HCT116 (cell line): ENCODE measurements around the gene LCN2.

Experiments
- CBX3 ChIP-seq: IDR thresholded peaks from 2 replicates; pipeline ENCODE4 v1.6.1; 2012; ENCODE audit warnings: low read depth
- CEBPB ChIP-seq: IDR thresholded peaks from 2 replicates; pipeline ENCODE4 v1.6.1; 2012; ENCODE audit warnings: low read depth
- EZH2 ChIP-seq: fragments of 200-600 bp; sonication (generic); IDR thresholded peaks from 2 replicates; pipeline ENCODE4 v1.6.1; 2017; ENCODE audit warnings: antibody characterized with exemption, mixed run types
- POLR2A ChIP-seq: IDR thresholded peaks from 2 replicates; pipeline ENCODE4 v1.7.0; 2011; ENCODE audit warnings: borderline replicate concordance; ENCODE audit not compliant: insufficient read depth, insufficient read length; ENCODE audit errors: extremely low read depth
- POLR2AphosphoS5 ChIP-seq: IDR thresholded peaks from 2 replicates; pipeline ENCODE4 v1.6.1; 2011; ENCODE audit warnings: mild to moderate bottlenecking, low read depth, low read length, moderate library complexity
- SIN3A ChIP-seq: IDR thresholded peaks from 2 replicates; pipeline ENCODE4 v1.6.1; 2012; ENCODE audit warnings: low read depth
- ZFX ChIP-seq: fragments of 450-650 bp; IDR thresholded peaks from 2 replicates; pipeline ENCODE4 v1.6.1; 2017
- TF ChIP-seq, protein P1 (sequence below), 3 experiments: fragments of 200-600 bp in 1 of 3; sonication (generic) in 1 of 3; IDR thresholded peaks in 2 of 3; conservative IDR thresholded peaks in 1 of 3; 2 replicates each; pipeline ENCODE4 v1.5.1; 2012 to 2017; ENCODE audit warnings: low read depth in 2 of 3, low read length in 2 of 3, antibody characterized with exemption in 1 of 3, borderline replicate concordance in 1 of 3, control low read depth in 1 of 3, mild to moderate bottlenecking in 1 of 3, mixed read lengths in 1 of 3, mixed run types in 1 of 3, moderate library complexity in 1 of 3; ENCODE audit not compliant: insufficient read depth in 1 of 3
- TF ChIP-seq, protein P2 (sequence below): IDR thresholded peaks from 2 replicates; pipeline ENCODE4 v1.6.1; 2012
- TF ChIP-seq, protein P3 (sequence below): IDR thresholded peaks from 2 replicates; pipeline ENCODE4 v1.6.1; 2012

DNA sequence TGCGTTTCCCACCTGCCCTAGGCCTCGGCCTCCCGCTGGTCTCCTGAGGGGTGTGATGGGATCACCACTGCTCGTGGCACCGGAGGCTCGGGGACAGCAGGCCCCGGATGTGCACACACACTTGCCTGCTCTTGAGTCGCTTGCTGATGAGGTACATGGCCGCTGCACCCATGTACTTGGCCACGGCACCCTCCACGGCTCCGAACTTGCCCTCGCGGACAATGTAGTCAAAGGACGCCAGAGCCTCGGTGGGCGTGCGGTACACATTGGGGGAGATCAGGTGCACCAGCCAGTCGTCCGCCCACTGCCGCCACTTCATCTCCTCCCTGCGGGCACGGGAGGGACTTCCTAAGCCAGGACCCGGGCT lies 26.5 kb upstream of the LCN2 start:
- TF ChIP-seq POLR2A: no peak
- TF ChIP-seq, protein P1, sequence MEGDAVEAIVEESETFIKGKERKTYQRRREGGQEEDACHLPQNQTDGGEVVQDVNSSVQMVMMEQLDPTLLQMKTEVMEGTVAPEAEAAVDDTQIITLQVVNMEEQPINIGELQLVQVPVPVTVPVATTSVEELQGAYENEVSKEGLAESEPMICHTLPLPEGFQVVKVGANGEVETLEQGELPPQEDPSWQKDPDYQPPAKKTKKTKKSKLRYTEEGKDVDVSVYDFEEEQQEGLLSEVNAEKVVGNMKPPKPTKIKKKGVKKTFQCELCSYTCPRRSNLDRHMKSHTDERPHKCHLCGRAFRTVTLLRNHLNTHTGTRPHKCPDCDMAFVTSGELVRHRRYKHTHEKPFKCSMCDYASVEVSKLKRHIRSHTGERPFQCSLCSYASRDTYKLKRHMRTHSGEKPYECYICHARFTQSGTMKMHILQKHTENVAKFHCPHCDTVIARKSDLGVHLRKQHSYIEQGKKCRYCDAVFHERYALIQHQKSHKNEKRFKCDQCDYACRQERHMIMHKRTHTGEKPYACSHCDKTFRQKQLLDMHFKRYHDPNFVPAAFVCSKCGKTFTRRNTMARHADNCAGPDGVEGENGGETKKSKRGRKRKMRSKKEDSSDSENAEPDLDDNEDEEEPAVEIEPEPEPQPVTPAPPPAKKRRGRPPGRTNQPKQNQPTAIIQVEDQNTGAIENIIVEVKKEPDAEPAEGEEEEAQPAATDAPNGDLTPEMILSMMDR (IDR thresholded peaks at IDR 0.05 in 2 of 3, conservative IDR thresholded peaks at IDR 0.05 in 1 of 3; ENCODE audit: borderline replicate concordance in 1 of 3, insufficient read depth in 1 of 3, low read depth in 2 of 3, low read length in 2 of 3): no peak
- no peak for TF ChIP-seq CEBPB
- TF ChIP-seq, protein P2, sequence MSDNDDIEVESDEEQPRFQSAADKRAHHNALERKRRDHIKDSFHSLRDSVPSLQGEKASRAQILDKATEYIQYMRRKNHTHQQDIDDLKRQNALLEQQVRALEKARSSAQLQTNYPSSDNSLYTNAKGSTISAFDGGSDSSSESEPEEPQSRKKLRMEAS: no peak
- no peak for TF ChIP-seq EZH2
- TF ChIP-seq ZFX: no peak
- TF ChIP-seq, protein P3, sequence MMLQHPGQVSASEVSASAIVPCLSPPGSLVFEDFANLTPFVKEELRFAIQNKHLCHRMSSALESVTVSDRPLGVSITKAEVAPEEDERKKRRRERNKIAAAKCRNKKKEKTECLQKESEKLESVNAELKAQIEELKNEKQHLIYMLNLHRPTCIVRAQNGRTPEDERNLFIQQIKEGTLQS: no peak
- no peak for TF ChIP-seq CBX3
- no peak for TF ChIP-seq SIN3A
- TF ChIP-seq POLR2AphosphoS5: no peak
